GM21825 (cell line): ENCODE data around the gene EPG5.
"Not testable (repeated sequence)": the region's sequence is repeated elsewhere in the genome, so short reads cannot be mapped to it uniquely, and the experiment has no call there.

Experiments used
- ATAC-seq: cut with Tn5 transposase; IDR thresholded peaks from one replicate; pipeline ENCODE4 v1.9.1; 2021; ENCODE audit warnings: mild to moderate bottlenecking, moderate library complexity; ENCODE audit not compliant: unreplicated experiment

Gene EPG5

GRCh38 chr18:45817543-45817942 is 149.6 kb downstream of the EPG5 start:
- no peak for ATAC-seq

DNA sequence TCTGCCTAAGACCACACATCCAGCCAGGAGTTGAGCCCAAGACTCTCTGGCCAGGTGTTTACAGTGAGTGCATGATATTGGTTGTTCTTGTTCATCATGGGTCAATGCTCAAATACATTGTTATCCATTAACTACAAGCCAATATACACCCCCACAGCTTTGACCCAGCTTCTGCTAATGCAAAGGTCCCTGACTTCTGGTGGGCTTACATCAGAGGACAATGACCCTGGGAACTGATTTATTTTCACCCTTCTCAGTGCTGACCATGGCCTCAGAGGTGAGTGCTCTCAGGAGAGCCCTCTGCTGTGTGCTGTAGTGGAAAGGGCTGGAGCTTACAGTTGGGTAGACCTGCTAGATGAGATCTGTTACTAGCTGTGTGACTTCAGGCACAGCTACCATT is 152.4 kb downstream of the EPG5 start:
- not testable (repeated sequence) for ATAC-seq

GRCh38 chr18:45807144-45807543 is 160.0 kb downstream of the EPG5 start:
- ATAC-seq, result not testable (repeated sequence)

GRCh38 chr18:45806226-45806625 is 160.9 kb downstream of the EPG5 start:
- no peak for ATAC-seq

DNA sequence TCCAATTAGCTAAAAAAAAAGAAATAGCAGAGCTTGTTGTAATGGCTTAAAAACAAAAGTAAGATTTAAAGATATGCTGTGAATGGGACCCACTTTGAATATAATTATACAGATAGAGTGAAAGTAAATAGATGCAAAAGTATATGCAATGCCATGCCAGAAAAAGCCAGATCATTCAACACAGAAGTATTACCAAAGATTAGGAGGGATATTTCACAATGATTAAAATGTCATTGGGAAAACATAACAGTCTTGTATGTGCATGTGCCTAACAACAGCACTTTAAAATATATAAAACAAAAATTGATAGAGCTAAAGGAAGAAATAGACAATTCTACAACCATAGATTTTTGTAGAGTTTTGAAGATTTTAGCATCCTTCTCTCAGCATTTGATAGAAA is 161.6 kb downstream of the EPG5 start:
- no peak for ATAC-seq

DNA sequence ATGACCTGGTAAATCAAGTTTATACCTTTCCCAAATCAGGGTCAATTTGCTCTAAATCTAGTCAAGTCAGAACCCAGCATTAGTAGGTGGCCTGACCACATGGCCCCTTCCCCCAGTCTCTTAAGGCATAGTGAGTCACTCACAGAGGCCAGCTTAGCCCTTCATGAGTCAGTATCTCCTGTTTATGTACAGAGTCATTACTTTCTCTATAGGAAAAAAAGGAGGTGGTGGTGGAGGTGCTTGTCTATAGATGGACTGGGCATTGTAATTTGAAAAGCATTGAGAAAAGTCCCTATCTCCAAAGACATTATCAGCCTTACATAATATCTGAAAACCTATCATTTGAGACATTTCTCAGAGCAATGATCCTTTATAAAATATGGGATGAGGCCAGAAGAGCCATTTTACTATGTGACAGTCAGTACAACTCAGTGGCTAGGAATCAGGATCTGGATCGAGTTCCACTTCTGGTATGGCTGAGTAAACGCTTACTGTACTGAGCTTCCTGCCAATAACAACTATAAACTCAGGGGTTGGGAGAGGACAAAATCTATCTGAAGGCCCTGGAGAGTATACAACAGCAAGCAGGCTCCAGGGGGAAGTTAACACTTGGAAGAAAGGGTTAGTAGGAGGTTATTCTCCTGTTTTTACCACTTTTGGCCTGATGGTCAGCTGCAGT is 164.2 kb downstream of the EPG5 start:
- ATAC-seq, result no peak

GRCh38 chr18:45801416-45802004 is 165.6 kb downstream of the EPG5 start:
- no peak for ATAC-seq
